AG04449 (cell line): ENCODE results near the gene RWDD1.

ENCODE experiments used
- CTCF ChIA-PET: fragments of 350-600 bp; formaldehyde crosslinking; extraction: SDS; loops from one replicate; lab custom pipeline; 2021; ENCODE audit warnings: antibody characterized with exemption; lab: Yijun Ruan, JAX
- POLR2A ChIA-PET: fragments of 400-600, 350-600 bp; formaldehyde crosslinking; extraction: SDS; loops from one replicate; lab custom pipeline; 2020; ENCODE audit warnings: antibody characterized with exemption, inconsistent platforms; lab: Yijun Ruan, JAX
- DNase-seq: peaks from one replicate; pipeline ENCODE4 v3.0.0-alpha.2; 2010; ENCODE audit warnings: low read depth, low spot score
- H3K4me3 ChIP-seq: 2 replicates; pipeline ENCODE4 v1.5.1; 2011; ENCODE audit warnings: low read depth, mild to moderate bottlenecking, control low read depth, low read length
- TF ChIP-seq, protein P1 (sequence below): IDR thresholded peaks from one replicate; pipeline ENCODE4 v1.5.1; 2011; ENCODE audit warnings: mild to moderate bottlenecking, moderate library complexity, low read length, control low read depth, inconsistent platforms; ENCODE audit not compliant: insufficient read depth; ENCODE audit errors: missing control alignments

RWDD1 gene

DNA sequence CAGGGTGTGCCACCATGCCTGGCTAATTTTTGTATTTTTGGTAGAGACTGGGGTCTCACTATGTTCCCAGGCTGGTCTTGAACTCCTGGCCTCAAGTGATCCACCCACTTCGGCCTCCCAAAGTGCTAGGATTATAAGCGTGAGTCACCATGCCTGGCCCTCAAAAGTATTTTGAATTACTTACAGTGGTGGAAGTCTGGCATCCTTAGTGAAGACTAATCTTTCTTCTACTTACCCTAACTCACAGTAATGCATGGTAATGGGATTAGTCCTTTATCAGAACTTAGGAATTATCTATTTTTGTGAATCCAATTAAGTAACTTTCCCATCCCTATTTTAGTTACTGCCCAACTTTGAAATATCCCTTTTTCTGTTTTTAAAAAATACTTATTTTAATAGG is 3.9 kb downstream of the RWDD1 start:
- ChIA-PET CTCF (interaction anchor here (7.4 kb wide), 1 partner anchor 16 kb away, joined by 66 read pairs; no protein-coding TSS in a partner anchor), POLR2A (no interaction called here)
- TF ChIP-seq, protein P1, sequence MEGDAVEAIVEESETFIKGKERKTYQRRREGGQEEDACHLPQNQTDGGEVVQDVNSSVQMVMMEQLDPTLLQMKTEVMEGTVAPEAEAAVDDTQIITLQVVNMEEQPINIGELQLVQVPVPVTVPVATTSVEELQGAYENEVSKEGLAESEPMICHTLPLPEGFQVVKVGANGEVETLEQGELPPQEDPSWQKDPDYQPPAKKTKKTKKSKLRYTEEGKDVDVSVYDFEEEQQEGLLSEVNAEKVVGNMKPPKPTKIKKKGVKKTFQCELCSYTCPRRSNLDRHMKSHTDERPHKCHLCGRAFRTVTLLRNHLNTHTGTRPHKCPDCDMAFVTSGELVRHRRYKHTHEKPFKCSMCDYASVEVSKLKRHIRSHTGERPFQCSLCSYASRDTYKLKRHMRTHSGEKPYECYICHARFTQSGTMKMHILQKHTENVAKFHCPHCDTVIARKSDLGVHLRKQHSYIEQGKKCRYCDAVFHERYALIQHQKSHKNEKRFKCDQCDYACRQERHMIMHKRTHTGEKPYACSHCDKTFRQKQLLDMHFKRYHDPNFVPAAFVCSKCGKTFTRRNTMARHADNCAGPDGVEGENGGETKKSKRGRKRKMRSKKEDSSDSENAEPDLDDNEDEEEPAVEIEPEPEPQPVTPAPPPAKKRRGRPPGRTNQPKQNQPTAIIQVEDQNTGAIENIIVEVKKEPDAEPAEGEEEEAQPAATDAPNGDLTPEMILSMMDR, result no peak
- H3K4me3 ChIP-seq, result no peak overlapping the region
- no peak for DNase-seq

DNA sequence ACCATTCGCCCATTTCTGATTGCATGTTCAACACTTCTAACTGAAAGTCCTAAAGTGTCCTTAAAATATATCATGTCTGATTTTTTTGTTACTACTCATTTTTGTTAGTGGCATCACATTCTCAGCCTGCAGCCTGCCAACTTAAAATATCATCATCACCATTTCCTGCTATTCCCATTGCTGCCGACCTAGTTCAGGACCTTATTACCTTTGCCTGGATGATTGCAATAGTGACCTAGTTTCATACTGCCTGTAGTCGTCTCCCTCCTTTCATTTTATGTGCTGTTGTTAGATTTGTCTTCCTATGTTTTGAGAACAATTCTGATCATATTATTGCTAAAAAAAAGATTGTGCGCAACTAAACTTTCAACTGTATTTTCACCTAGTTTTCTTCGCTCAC is 6.2 kb downstream of the RWDD1 start:
- TF ChIP-seq, protein P1, result no peak
- no peak overlapping the region for H3K4me3 ChIP-seq
- ChIA-PET POLR2A (no interaction called here), CTCF (interaction anchor here (0.8 to 1.3 kb wide), 4 partner anchors 10 to 309 kb away, joined by 3 to 6 read pairs (median 4); no protein-coding TSS in a partner anchor)
- DNase-seq, result no peak

DNA sequence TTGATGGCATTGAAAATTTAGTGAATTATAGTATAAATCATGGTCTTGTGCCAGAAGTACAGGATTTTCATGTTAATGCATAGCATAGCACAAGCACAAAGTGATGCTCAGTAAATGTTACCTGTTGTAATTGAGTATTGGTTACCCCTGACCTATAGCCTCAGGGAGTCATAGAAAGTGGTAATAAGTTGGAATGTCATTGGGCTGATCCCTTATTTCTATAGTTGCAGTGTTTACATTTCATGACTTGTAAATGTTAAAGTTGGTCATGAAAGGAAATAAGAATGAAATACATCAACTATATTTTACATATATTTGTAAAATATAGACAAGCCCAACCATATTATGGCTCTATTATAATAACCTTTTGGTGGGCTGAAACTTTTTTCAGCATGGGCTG is 7.0 kb downstream of the RWDD1 start:
- ChIA-PET CTCF (interaction anchor here (0.8 to 1.5 kb wide), 5 partner anchors 9 to 309 kb away, joined by 3 to 6 read pairs (median 4); no protein-coding TSS in a partner anchor), POLR2A (no interaction called here)
- H3K4me3 ChIP-seq, result no peak overlapping the region
- no peak for DNase-seq
- TF ChIP-seq, protein P1, result no peak

DNA sequence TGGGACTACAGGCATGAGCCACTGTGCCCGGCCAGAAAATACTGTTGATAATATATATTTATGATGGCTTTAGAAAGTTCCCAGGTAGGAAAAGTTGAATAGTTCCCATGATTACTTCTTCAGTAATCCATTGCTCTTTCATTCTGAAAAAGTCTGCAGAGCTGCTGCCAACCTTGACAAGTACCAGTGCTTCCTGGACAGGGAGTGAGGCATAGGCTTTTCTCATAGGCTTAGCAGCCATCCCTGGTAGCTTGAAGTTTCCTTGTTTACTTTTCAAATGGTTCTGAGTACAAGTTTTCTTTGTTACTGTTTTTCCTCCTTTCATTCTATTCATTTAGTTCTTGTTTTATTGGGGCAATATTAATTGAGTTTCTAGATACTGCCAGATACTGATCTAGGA is 7.8 kb downstream of the RWDD1 start:
- DNase-seq, result no peak
- H3K4me3 ChIP-seq, result no peak overlapping the region
- ChIA-PET CTCF (interaction anchor here (1.0 to 2.5 kb wide), 4 partner anchors 14 to 310 kb away, joined by 3 to 9 read pairs (median 6); no protein-coding TSS in a partner anchor), POLR2A (no interaction called here)
- TF ChIP-seq, protein P1, result no peak

DNA sequence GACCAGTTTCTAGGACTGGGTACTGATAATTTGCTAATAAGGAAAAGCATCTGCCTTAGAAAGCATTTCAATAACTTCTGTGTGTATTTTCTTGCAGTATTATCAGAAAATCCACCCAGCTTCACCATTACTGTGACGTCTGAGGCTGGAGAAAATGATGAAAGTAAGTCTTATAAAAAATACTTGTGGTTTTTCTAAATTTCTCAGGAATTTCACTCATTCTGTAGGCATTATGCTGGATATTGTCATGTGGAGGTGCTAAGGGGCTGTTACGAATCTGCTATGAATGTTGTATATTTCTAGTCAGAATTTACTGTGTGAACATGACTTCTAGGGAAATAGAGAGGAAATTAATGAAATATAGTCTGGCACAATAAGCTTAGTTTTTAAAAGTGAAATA is 8.9 kb downstream of the RWDD1 start:
- no peak for DNase-seq
- ChIA-PET CTCF (interaction anchor here (1.0 to 3.6 kb wide), 4 partner anchors 9 to 311 kb away, joined by 3 to 20 read pairs (median 8); partner anchors contain the start of gene RWDD1), POLR2A (no interaction called here)
- H3K4me3 ChIP-seq, result no peak overlapping the region
- TF ChIP-seq, protein P1, result no peak

DNA sequence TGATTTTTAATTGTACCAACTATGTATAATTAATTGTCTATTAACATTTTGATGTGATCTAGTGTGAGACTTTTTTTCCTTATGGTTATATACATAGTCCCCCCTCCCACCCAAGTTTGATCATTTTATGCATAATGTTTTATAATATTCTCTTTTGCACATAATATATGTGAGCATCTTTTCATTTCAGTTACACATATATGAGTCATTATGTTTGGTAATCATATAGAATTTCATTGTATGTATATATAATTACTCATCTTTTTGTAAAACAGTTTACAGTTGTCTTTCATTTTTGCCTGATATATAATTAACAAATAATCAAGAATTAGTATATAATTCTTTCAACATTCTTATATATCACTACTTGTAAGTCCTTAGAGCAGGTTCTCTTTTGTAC is 15.0 kb downstream of the RWDD1 start:
- TF ChIP-seq, protein P1, result no peak
- no peak overlapping the region for H3K4me3 ChIP-seq
- CTCF ChIA-PET, result no interaction called here
- DNase-seq, result no peak
- POLR2A ChIA-PET, result no interaction called here
